ENCODE results near the gene NAGLU. TPM values are rescaled to one million over a fixed set of nuclear protein-coding genes. Genes with fewer than 3 reads are reported as not detected.
A peak's percentile ranks its signal among the peaks of the same experiment; 100 is the strongest.

Gene NAGLU
- total RNA-seq, 1 donor = 91.6 TPM

DNA sequence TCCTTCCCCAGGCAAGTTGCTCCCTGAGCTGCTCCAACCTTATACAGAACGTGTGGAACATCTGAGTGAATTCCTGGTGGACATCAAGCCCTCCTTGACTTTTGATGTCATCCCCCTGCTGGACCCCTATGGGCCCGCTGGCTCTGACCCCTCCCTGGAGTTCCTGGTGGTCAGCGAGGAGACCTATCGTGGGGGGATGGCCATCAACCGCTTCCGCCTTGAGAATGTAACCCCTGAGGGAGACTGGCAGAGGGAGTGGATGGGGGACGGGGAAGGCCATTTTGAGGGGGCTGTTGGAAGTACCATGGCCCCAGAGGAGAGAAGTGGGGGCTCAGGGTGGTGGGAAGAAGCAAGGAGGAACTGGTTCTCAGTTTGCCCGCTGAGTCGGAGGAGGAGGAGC lies 27.9 kb downstream of the NAGLU start:
- TF ChIP-seq CTCF (IDR thresholded peaks at IDR 0.05; ENCODE audit: extremely low read depth, low read depth, low read length) = no peak
- Histone ChIP-seq H3K27ac (ENCODE audit: low read depth, low read length) (peak overlapping the region; percentile 90), H4K20me1 (ENCODE audit: insufficient read depth, low read length) (no peaks in the 10 kb centered on the region), H3K27me3 (ENCODE audit: insufficient read depth, low read length) (no peaks in the 10 kb centered on the region), H2AFZ (ENCODE audit: low read length) (no peak overlapping the region), H3K9me3 (ENCODE audit: low read depth, low read length) (no peaks in the 10 kb centered on the region), H3K79me2 (ENCODE audit: insufficient read depth, low read length) (peaks cover 61% of the 10 kb centered on the region), H3K36me3 (ENCODE audit: insufficient read depth, low read length) (peaks cover 38% of the 10 kb centered on the region), H3K4me3 (ENCODE audit: insufficient read depth, low read length) (no peak overlapping the region), H3K4me1 (ENCODE audit: insufficient read depth, low read length) (peaks cover 32% of the 10 kb centered on the region), H3K4me2 (ENCODE audit: insufficient read depth, low read length) (peak overlapping the region; percentile 88)
- peak; percentile 36 for DNase-seq (ENCODE audit: insufficient read length, low spot score, missing footprints)

DNA sequence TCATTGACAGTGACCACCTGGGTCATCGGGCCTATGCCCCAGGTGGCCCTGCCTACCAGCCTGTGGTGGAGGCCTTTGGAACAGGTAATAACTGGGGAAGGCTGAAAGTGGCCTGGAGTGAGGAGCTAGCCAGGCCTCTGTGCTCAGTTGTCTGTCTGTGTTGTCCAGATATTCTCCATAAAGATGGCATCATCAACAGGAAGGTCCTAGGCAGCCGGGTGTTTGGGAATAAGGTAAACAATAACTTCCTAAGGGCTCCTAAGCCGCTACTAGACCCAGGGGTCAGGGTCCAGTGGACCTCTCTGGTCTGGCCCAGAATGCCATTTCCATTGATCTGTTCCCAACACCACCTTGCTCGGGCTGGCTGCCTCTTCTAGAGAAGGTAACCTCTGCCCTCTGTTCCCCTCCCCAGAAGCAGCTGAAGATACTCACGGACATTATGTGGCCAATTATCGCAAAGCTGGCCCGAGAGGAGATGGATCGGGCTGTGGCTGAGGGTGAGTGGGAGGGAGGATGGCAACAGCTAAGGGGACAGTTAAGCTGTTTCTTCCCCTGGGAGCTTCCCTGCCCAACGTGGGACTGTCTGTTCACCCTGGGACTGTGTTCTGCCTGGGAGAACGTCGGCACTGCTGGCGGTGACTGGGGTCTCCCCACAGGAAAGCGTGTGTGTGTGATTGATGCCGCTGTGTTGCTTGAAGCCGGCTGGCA lies 28.9 kb downstream of the NAGLU start:
- Histone ChIP-seq H3K36me3 (ENCODE audit: insufficient read depth, low read length) (peaks cover 48% of the 10 kb centered on the region), H2AFZ (ENCODE audit: low read length) (no peak overlapping the region), H3K27ac (ENCODE audit: low read depth, low read length) (no peak overlapping the region), H3K27me3 (ENCODE audit: insufficient read depth, low read length) (no peaks in the 10 kb centered on the region), H3K4me3 (ENCODE audit: insufficient read depth, low read length) (no peak overlapping the region), H3K9me3 (ENCODE audit: low read depth, low read length) (no peaks in the 10 kb centered on the region), H3K79me2 (ENCODE audit: insufficient read depth, low read length) (peaks cover 71% of the 10 kb centered on the region), H4K20me1 (ENCODE audit: insufficient read depth, low read length) (peaks cover 9% of the 10 kb centered on the region), H3K4me1 (ENCODE audit: insufficient read depth, low read length) (peaks cover 32% of the 10 kb centered on the region), H3K4me2 (ENCODE audit: insufficient read depth, low read length) (no peak overlapping the region)
- peak; percentile 37 for DNase-seq (ENCODE audit: insufficient read length, low spot score, missing footprints)
- no peak for TF ChIP-seq CTCF (IDR thresholded peaks at IDR 0.05; ENCODE audit: extremely low read depth, low read depth, low read length)

DNA sequence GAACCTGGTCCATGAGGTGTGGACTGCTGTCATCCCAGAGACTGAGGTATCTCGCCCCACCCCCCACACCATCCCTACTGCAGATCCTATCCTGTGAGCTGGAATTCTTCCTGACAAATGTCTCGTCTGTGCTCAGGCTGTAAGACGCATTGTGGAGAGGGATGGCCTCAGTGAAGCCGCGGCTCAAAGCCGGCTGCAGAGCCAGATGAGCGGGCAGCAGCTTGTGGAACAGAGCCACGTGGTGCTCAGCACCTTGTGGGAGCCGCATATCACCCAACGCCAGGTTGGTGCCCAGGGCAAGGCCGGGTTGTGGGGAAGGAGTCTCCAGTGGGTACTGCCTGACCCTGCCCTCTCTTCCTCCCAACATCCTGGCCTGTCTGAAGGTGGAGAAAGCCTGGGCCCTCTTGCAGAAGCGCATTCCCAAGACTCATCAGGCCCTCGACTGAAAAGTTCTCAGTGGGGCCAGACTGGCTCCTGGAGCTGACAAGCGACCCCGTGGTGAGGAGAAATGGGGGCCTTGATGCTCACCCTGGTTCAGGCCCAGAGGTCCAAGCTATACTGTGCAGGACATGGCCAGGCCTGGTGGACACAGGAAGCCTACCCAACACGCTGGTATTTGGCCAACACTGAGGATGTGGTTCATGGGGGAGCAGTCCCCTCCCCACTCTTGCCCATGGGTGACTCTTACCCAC lies 29.6 kb downstream of the NAGLU start:
- no peak for TF ChIP-seq CTCF (IDR thresholded peaks at IDR 0.05; ENCODE audit: extremely low read depth, low read depth, low read length)
- no peak overlapping the region for H3K27ac ChIP-seq (ENCODE audit: low read depth, low read length)
- peak; percentile 52 for DNase-seq (ENCODE audit: insufficient read length, low spot score, missing footprints)
- H2AFZ ChIP-seq (ENCODE audit: low read length) = no peak overlapping the region
- no peak overlapping the region for H3K4me2 ChIP-seq (ENCODE audit: insufficient read depth, low read length)
- H3K27me3 ChIP-seq (ENCODE audit: insufficient read depth, low read length) = no peaks in the 10 kb centered on the region
- H4K20me1 ChIP-seq (ENCODE audit: insufficient read depth, low read length) = peaks cover 9% of the 10 kb centered on the region
- H3K79me2 ChIP-seq (ENCODE audit: insufficient read depth, low read length) = peaks cover 72% of the 10 kb centered on the region
- H3K36me3 ChIP-seq (ENCODE audit: insufficient read depth, low read length) = peaks cover 54% of the 10 kb centered on the region
- H3K4me3 ChIP-seq (ENCODE audit: insufficient read depth, low read length) = no peak overlapping the region
- H3K9me3 ChIP-seq (ENCODE audit: low read depth, low read length) = no peaks in the 10 kb centered on the region
- H3K4me1 ChIP-seq (ENCODE audit: insufficient read depth, low read length) = peaks cover 32% of the 10 kb centered on the region

GRCh38 chr17:42566215-42566882 lies 30.3 kb downstream of the NAGLU start:
- DNase-seq (ENCODE audit: insufficient read length, low spot score, missing footprints) = no peak
- H3K27me3 ChIP-seq (ENCODE audit: insufficient read depth, low read length) = no peaks in the 10 kb centered on the region
- peak overlapping the region; percentile 82 for H3K27ac ChIP-seq (ENCODE audit: low read depth, low read length)
- H2AFZ ChIP-seq (ENCODE audit: low read length) = peak overlapping the region; percentile 86
- no peak for TF ChIP-seq CTCF (IDR thresholded peaks at IDR 0.05; ENCODE audit: extremely low read depth, low read depth, low read length)
- H3K4me2 ChIP-seq (ENCODE audit: insufficient read depth, low read length) = peak overlapping the region; percentile 99
- peaks cover 58% of the 10 kb centered on the region for H3K36me3 ChIP-seq (ENCODE audit: insufficient read depth, low read length)
- H3K79me2 ChIP-seq (ENCODE audit: insufficient read depth, low read length) = peaks cover 73% of the 10 kb centered on the region
- no peaks in the 10 kb centered on the region for H3K9me3 ChIP-seq (ENCODE audit: low read depth, low read length)
- peaks cover 9% of the 10 kb centered on the region for H4K20me1 ChIP-seq (ENCODE audit: insufficient read depth, low read length)
- H3K4me3 ChIP-seq (ENCODE audit: insufficient read depth, low read length) = peak overlapping the region; percentile 89
- peaks cover 30% of the 10 kb centered on the region for H3K4me1 ChIP-seq (ENCODE audit: insufficient read depth, low read length)

Data from osteoblast (primary cell).